Trophoblast cell (in vitro differentiated cells and primary cell): ENCODE measurements around the gene CD99.
A peak's percentile ranks its signal among the peaks of the same experiment; 100 is the strongest.
"Not testable (repeated sequence)": the region's sequence is repeated elsewhere in the genome, so short reads cannot be mapped to it uniquely, and the experiment has no call there.

ENCODE experiments used
- DNase-seq, 2 donors: peaks; one replicate each; pipeline ENCODE4 v3.0.0-alpha.2; 2016
- H2AFZ ChIP-seq: 2 replicates; pipeline ENCODE4 v1.6.1; 2013; ENCODE audit warnings: low read length, moderate library complexity, mild to moderate bottlenecking; ENCODE audit not compliant: insufficient read depth, poor library complexity
- H2AK5ac ChIP-seq: 2 replicates; pipeline ENCODE4 v1.6.1; 2013; ENCODE audit warnings: mild to moderate bottlenecking, low read length
- H2BK120ac ChIP-seq: 2 replicates; pipeline ENCODE4 v1.6.1; 2013; ENCODE audit warnings: low read length, mild to moderate bottlenecking, moderate library complexity; ENCODE audit not compliant: insufficient read depth, poor library complexity
- H2BK12ac ChIP-seq: 2 replicates; pipeline ENCODE4 v1.6.1; 2013; ENCODE audit warnings: mild to moderate bottlenecking, low read length, moderate library complexity
- H2BK5ac ChIP-seq: 2 replicates; pipeline ENCODE4 v1.6.1; 2013; ENCODE audit warnings: low read length, low read depth, moderate library complexity, mild to moderate bottlenecking; ENCODE audit not compliant: poor library complexity
- H3K14ac ChIP-seq: 2 replicates; pipeline ENCODE4 v1.6.1; 2013; ENCODE audit warnings: mild to moderate bottlenecking, low read length
- H3K18ac ChIP-seq: 2 replicates; pipeline ENCODE4 v1.6.1; 2013; ENCODE audit warnings: mild to moderate bottlenecking, low read length
- H3K23ac ChIP-seq: 2 replicates; pipeline ENCODE4 v1.6.1; 2013; ENCODE audit warnings: low read length
- H3K27ac ChIP-seq: 2 replicates; pipeline ENCODE4 v1.5.1; 2013; ENCODE audit warnings: low read depth, mild to moderate bottlenecking, inconsistent platforms, low read length, moderate library complexity
- H3K27me3 ChIP-seq: 2 replicates; pipeline ENCODE4 v1.6.1; 2013; ENCODE audit warnings: inconsistent platforms, mild to moderate bottlenecking, low read length, moderate library complexity; ENCODE audit not compliant: insufficient read depth
- H3K36me3 ChIP-seq, 2 experiments: 1 replicate in 1 of 2; 2 replicates in 1 of 2; pipeline ENCODE4 v1.6.1; 2013; ENCODE audit warnings: low read length in 2 of 2, mild to moderate bottlenecking in 2 of 2, moderate library complexity in 1 of 2; ENCODE audit not compliant: insufficient read depth in 2 of 2, control insufficient read depth in 1 of 2
- H3K4ac ChIP-seq: 2 replicates; pipeline ENCODE4 v1.6.1; 2013; ENCODE audit warnings: low read depth, mild to moderate bottlenecking, low read length, moderate library complexity
- H3K4me1 ChIP-seq, 2 experiments: 1 replicate in 1 of 2; 2 replicates in 1 of 2; pipeline ENCODE4 v1.6.1; 2013; ENCODE audit warnings: low read length in 2 of 2, mild to moderate bottlenecking in 2 of 2, moderate library complexity in 1 of 2; ENCODE audit not compliant: insufficient read depth in 2 of 2, control insufficient read depth in 1 of 2
- H3K4me2 ChIP-seq: 2 replicates; pipeline ENCODE4 v1.6.1; 2013; ENCODE audit warnings: inconsistent platforms, mild to moderate bottlenecking, low read length, moderate library complexity
- H3K4me3 ChIP-seq: 2 replicates; pipeline ENCODE4 v1.5.1; 2013; ENCODE audit warnings: mild to moderate bottlenecking, low read depth, low read length, inconsistent platforms
- H3K79me1 ChIP-seq: one replicate; pipeline ENCODE4 v1.6.1; 2013; ENCODE audit warnings: low read length
- H3K79me2 ChIP-seq: 2 replicates; pipeline ENCODE4 v1.6.1; 2013; ENCODE audit warnings: low read length, mild to moderate bottlenecking; ENCODE audit not compliant: control insufficient read depth, insufficient read depth, poor library complexity
- H3K9ac ChIP-seq: 2 replicates; pipeline ENCODE4 v1.6.1; 2013; ENCODE audit warnings: mild to moderate bottlenecking, low read length
- H3K9me3 ChIP-seq: 2 replicates; pipeline ENCODE4 v1.6.1; 2013; ENCODE audit warnings: low read depth, mild to moderate bottlenecking, control low read depth, inconsistent platforms, low read length; ENCODE audit not compliant: insufficient read depth
- H4K12ac ChIP-seq: 2 replicates; pipeline ENCODE4 v1.6.1; 2013; ENCODE audit warnings: low read depth, mild to moderate bottlenecking, low read length, moderate library complexity
- H4K8ac ChIP-seq: 2 replicates; pipeline ENCODE4 v1.6.1; 2013; ENCODE audit warnings: low read depth, mild to moderate bottlenecking, low read length, moderate library complexity
- H4K91ac ChIP-seq: one replicate; pipeline ENCODE4 v1.6.1; 2013; ENCODE audit warnings: low read depth, mild to moderate bottlenecking, low read length, moderate library complexity
- WGBS: extraction: QIAGEN DNeasy Blood & Tissue Kit; methylation state at CpG from one replicate; pipeline ENCODE4 v1.1.7; 2013; ENCODE audit warnings: missing lambda C conversion rate; ENCODE audit not compliant: insufficient read length, insufficient coverage; ENCODE audit errors: extremely low coverage; 5-methylcytosine and 5-hydroxymethylcytosine counted together

The CD99 gene

DNA sequence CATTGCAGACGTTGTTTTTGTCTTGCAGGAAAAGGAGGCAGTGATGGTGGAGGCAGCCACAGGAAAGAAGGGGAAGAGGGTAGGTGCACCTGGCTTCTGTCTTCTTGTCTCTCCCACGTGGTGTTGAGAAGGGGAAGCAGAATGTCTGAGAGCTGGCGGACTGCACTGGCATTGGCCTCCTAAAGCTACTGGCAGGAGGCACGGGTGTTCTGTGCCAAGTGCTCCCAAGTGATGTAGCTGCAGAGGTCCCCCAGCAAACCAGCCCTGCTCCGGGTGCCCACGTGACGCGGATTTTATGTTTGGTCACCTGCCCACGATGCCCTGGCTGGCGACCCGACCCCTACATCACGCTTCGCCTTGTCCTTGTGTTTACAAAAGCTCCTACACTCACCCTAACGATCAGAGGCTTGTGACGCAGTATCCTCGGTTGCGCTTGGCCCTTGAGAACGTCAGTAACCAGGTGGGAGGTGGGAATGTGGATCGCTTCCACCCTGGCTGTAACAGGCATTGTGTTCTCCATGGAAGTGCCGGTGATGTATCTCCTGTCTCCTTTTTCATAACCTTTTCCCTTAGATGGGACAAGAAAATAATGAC lies 32.3 kb downstream of the CD99 start:
- Histone ChIP-seq H3K27me3 (no peaks in the 10 kb centered on the region), H3K9ac (no peak overlapping the region), H3K9me3 (peaks cover 1% of the 10 kb centered on the region), H4K12ac (no peak overlapping the region), H3K4me3 (no peak overlapping the region), H3K4ac (no peak overlapping the region), H2BK120ac (no peak overlapping the region), H2BK12ac (no peak overlapping the region), H3K79me1 (no peaks in the 10 kb centered on the region), H2BK5ac (no peak overlapping the region), H2AK5ac (no peak overlapping the region), H3K18ac (no peak overlapping the region), H3K14ac (no peak overlapping the region), H2AFZ (no peak overlapping the region), H3K27ac (no peak overlapping the region), H3K4me1 (no peaks in the 10 kb centered on the region), H3K79me2 (no peaks in the 10 kb centered on the region), H4K91ac (no peak overlapping the region), H3K23ac (no peak overlapping the region), H3K4me2 (no peak overlapping the region), H4K8ac (no peak overlapping the region), H3K36me3 (peaks cover 57 to 65% of the 10 kb centered on the region in 2 experiments)
- DNase-seq: no peak
- WGBS: no CpG with 5 or more reads among the region's 20 CpGs

- not testable (repeated sequence) for H2BK120ac ChIP-seq, H3K27ac ChIP-seq, H3K79me1 ChIP-seq, H3K4me2 ChIP-seq, H3K27me3 ChIP-seq, H3K14ac ChIP-seq, H3K18ac ChIP-seq, H3K9me3 ChIP-seq, H4K91ac ChIP-seq, H2AK5ac ChIP-seq, H2BK5ac ChIP-seq, H3K4ac ChIP-seq, H4K8ac ChIP-seq, H2BK12ac ChIP-seq, H3K9ac ChIP-seq, H3K4me1 ChIP-seq, H2AFZ ChIP-seq, H3K23ac ChIP-seq, H4K12ac ChIP-seq, DNase-seq, H3K79me2 ChIP-seq
- H3K4me3 ChIP-seq: peak overlapping the region; percentile 40
- no CpG with 5 or more reads among the region's 11 CpGs for WGBS
- peaks cover 60 to 67% of the 10 kb centered on the region in 2 experiments for H3K36me3 ChIP-seq
Observed at GRCh38 chrX:2727264-2727663, 36.2 kb downstream of the CD99 start.

DNA sequence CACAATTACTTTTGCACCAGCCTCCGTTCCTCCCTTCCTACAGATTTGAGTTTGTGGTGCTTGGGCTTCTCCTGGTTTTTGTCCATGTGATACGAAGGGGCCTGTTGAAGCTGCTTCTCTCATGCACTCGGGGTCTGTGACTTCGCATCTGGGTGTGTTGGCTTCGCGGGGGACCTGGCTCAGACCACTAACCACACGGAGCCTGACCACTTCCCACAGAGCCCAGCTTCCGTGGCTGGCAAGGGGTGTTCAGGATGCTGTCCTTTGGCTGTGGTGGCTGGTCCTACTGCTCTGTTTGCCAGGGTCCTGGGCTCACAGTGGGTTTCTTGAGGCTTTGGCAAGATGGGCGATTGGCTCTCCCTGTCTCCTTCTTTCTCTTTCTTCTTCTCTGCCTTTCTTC lies 41.0 kb downstream of the CD99 start:
- H3K79me2 ChIP-seq: no peaks in the 10 kb centered on the region
- no peak overlapping the region for H2BK12ac ChIP-seq
- H2BK5ac ChIP-seq: no peak overlapping the region
- H3K79me1 ChIP-seq: no peaks in the 10 kb centered on the region
- no peak overlapping the region for H2BK120ac ChIP-seq
- no CpG with 5 or more reads among the region's 9 CpGs for WGBS
- H3K14ac ChIP-seq: no peak overlapping the region
- no peak overlapping the region for H3K9ac ChIP-seq
- no peaks in the 10 kb centered on the region for H3K4me1 ChIP-seq
- H4K12ac ChIP-seq: no peak overlapping the region
- H3K9me3 ChIP-seq: peaks cover 3% of the 10 kb centered on the region
- no peak overlapping the region for H2AK5ac ChIP-seq
- H3K27ac ChIP-seq: no peak overlapping the region
- H4K91ac ChIP-seq: no peak overlapping the region
- H2AFZ ChIP-seq: no peak overlapping the region
- no peak overlapping the region for H3K23ac ChIP-seq
- H3K36me3 ChIP-seq: peaks cover 37 to 47% of the 10 kb centered on the region in 2 experiments
- H3K4ac ChIP-seq: no peak overlapping the region
- no peak overlapping the region for H3K4me2 ChIP-seq
- no peak overlapping the region for H3K4me3 ChIP-seq
- H3K27me3 ChIP-seq: no peaks in the 10 kb centered on the region
- no peak for DNase-seq
- no peak overlapping the region for H4K8ac ChIP-seq
- no peak overlapping the region for H3K18ac ChIP-seq

DNA sequence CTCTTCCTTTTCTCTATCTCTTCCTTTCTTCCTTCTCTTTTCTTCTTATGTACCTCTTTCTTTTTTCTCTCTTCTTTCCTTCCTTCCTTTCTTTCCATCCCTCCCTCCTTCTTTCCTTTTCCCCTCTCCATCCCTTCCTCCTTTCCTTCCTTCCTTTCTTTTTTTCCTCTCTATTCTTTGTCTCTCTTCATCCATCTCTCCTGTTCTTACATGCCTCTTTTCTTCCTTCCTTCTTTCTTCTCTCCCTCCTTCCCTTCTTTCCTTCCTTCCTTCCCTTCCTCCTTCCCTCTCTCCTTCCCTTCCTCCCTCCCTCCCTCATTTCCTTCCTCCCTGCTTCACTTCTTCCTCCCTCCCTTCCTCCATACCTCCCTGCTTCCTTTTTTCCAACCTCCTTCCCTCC lies 41.6 kb downstream of the CD99 start:
- Histone ChIP-seq H3K9ac (no peak overlapping the region), H3K4me2 (no peak overlapping the region), H3K4ac (no peak overlapping the region), H3K4me1 (no peaks in the 10 kb centered on the region), H3K14ac (no peak overlapping the region), H2BK12ac (no peak overlapping the region), H3K9me3 (peaks cover 3% of the 10 kb centered on the region), H3K36me3 (peaks cover 32 to 44% of the 10 kb centered on the region in 2 experiments), H4K91ac (no peak overlapping the region), H3K23ac (no peak overlapping the region), H3K27me3 (no peaks in the 10 kb centered on the region), H2BK5ac (no peak overlapping the region), H3K18ac (no peak overlapping the region), H3K4me3 (no peak overlapping the region), H4K8ac (no peak overlapping the region), H3K79me1 (no peaks in the 10 kb centered on the region), H2AK5ac (no peak overlapping the region), H2BK120ac (no peak overlapping the region), H4K12ac (no peak overlapping the region), H2AFZ (no peak overlapping the region), H3K79me2 (no peaks in the 10 kb centered on the region), H3K27ac (no peak overlapping the region)
- no peak for DNase-seq
